ENCODE data around the gene RNF13.

The RNF13 gene

GRCh38 chr3:149839896-149840295, 26.9 kb downstream of the RNF13 start:
- Histone ChIP-seq H3K4me3 (ENCODE audit: severe bottlenecking) (no peak overlapping the region), H3K27ac (ENCODE audit: poor library complexity, severe bottlenecking) (no peak overlapping the region), H3K36me3 (ENCODE audit: low read depth) (no peaks in the 10 kb centered on the region; the same call in 1 of the 2 replicates), H3K27me3 (ENCODE audit: insufficient read depth, poor library complexity, severe bottlenecking) (no peaks in the 10 kb centered on the region), H3K9me3 (ENCODE audit: severe bottlenecking) (peaks cover 12% of the 10 kb centered on the region), H3K4me1 (ENCODE audit: insufficient read depth, poor library complexity, severe bottlenecking) (peaks cover 8% of the 10 kb centered on the region)
- ATAC-seq (ENCODE audit: low read depth) = no peak
- DNase-seq (ENCODE audit: low spot score) = no peak
- no peak for TF ChIP-seq CTCF (IDR thresholded peaks at IDR 0.05; ENCODE audit: poor library complexity, severe bottlenecking)

GRCh38 chr3:149843502-149843901, 30.5 kb downstream of the RNF13 start:
- H3K9me3 ChIP-seq (ENCODE audit: severe bottlenecking) = peaks cover under 1% of the 10 kb centered on the region
- peaks cover 24% of the 10 kb centered on the region for H3K36me3 ChIP-seq (ENCODE audit: low read depth)
- H3K4me1 ChIP-seq (ENCODE audit: insufficient read depth, poor library complexity, severe bottlenecking) = peaks cover 12% of the 10 kb centered on the region
- no peak overlapping the region for H3K4me3 ChIP-seq (ENCODE audit: severe bottlenecking)
- no peak for TF ChIP-seq CTCF (IDR thresholded peaks at IDR 0.05; ENCODE audit: poor library complexity, severe bottlenecking)
- no peak overlapping the region for H3K27ac ChIP-seq (ENCODE audit: poor library complexity, severe bottlenecking)
- no peak for ATAC-seq (ENCODE audit: low read depth)
- DNase-seq (ENCODE audit: low spot score) = no peak
- no peaks in the 10 kb centered on the region for H3K27me3 ChIP-seq (ENCODE audit: insufficient read depth, poor library complexity, severe bottlenecking)

- DNase-seq (ENCODE audit: low spot score) (no peak), ATAC-seq (ENCODE audit: low read depth) (no peak)
- Histone ChIP-seq H3K36me3 (ENCODE audit: low read depth) (peaks cover 24% of the 10 kb centered on the region), H3K27ac (ENCODE audit: poor library complexity, severe bottlenecking) (no peak overlapping the region), H3K9me3 (ENCODE audit: severe bottlenecking) (no peaks in the 10 kb centered on the region), H3K4me3 (ENCODE audit: severe bottlenecking) (no peak overlapping the region), H3K4me1 (ENCODE audit: insufficient read depth, poor library complexity, severe bottlenecking) (peaks cover 12% of the 10 kb centered on the region), H3K27me3 (ENCODE audit: insufficient read depth, poor library complexity, severe bottlenecking) (no peaks in the 10 kb centered on the region)
- no peak for TF ChIP-seq CTCF (IDR thresholded peaks at IDR 0.05; ENCODE audit: poor library complexity, severe bottlenecking)
Observed at GRCh38 chr3:149844091-149844490, 31.1 kb downstream of the RNF13 start.

- Histone ChIP-seq H3K36me3 (ENCODE audit: low read depth) (peaks cover 24% of the 10 kb centered on the region), H3K4me3 (ENCODE audit: severe bottlenecking) (no peak overlapping the region), H3K27me3 (ENCODE audit: insufficient read depth, poor library complexity, severe bottlenecking) (no peaks in the 10 kb centered on the region), H3K9me3 (ENCODE audit: severe bottlenecking) (no peaks in the 10 kb centered on the region), H3K27ac (ENCODE audit: poor library complexity, severe bottlenecking) (no peak overlapping the region), H3K4me1 (ENCODE audit: insufficient read depth, poor library complexity, severe bottlenecking) (peaks cover 7% of the 10 kb centered on the region)
- ATAC-seq (ENCODE audit: low read depth) = 0 out of 3 replicates have a peak, but pooled peaks have one; percentile 33
- no peak for TF ChIP-seq CTCF (IDR thresholded peaks at IDR 0.05; ENCODE audit: poor library complexity, severe bottlenecking)
- no peak for DNase-seq (ENCODE audit: low spot score)
Observed at GRCh38 chr3:149845570-149846244, 32.7 kb downstream of the RNF13 start.

GRCh38 chr3:149848238-149848637, 35.2 kb downstream of the RNF13 start:
- H3K27me3 ChIP-seq (ENCODE audit: insufficient read depth, poor library complexity, severe bottlenecking) = no peaks in the 10 kb centered on the region
- H3K4me3 ChIP-seq (ENCODE audit: severe bottlenecking) = no peak overlapping the region
- H3K9me3 ChIP-seq (ENCODE audit: severe bottlenecking) = no peaks in the 10 kb centered on the region
- H3K27ac ChIP-seq (ENCODE audit: poor library complexity, severe bottlenecking) = no peak overlapping the region
- no peak for ATAC-seq (ENCODE audit: low read depth)
- H3K4me1 ChIP-seq (ENCODE audit: insufficient read depth, poor library complexity, severe bottlenecking) = peaks cover 7% of the 10 kb centered on the region
- peaks cover 35% of the 10 kb centered on the region for H3K36me3 ChIP-seq (ENCODE audit: low read depth)
- TF ChIP-seq CTCF (IDR thresholded peaks at IDR 0.05; ENCODE audit: poor library complexity, severe bottlenecking) = no peak
- DNase-seq (ENCODE audit: low spot score) = no peak

All from RWPE2 (cell line).